GM18873 (cell line): ENCODE data around the gene TMC5.
"Not testable (repeated sequence)": the region's sequence is repeated elsewhere in the genome, so short reads cannot be mapped to it uniquely, and the experiment has no call there.

Source experiments
- ATAC-seq: cut with Tn5 transposase; IDR thresholded peaks from one replicate; pipeline ENCODE4 v1.9.1; 2021; ENCODE audit warnings: mild to moderate bottlenecking, moderate library complexity, moderate number of reproducible peaks; ENCODE audit not compliant: unreplicated experiment, low FRiP score

The TMC5 gene

GRCh38 chr16:19524616-19525384, 107.1 kb downstream of the TMC5 start:
- no peak for ATAC-seq

- no peak for ATAC-seq
Observed at GRCh38 chr16:19525385-19525723, 107.7 kb downstream of the TMC5 start.

GRCh38 chr16:19527161-19527560, 109.5 kb downstream of the TMC5 start:
- no peak for ATAC-seq

GRCh38 chr16:19528666-19529065, 111.0 kb downstream of the TMC5 start:
- ATAC-seq: no peak

GRCh38 chr16:19532601-19533000, 114.9 kb downstream of the TMC5 start:
- no peak for ATAC-seq

- ATAC-seq: no peak
Observed at GRCh38 chr16:19540241-19540970, 122.7 kb downstream of the TMC5 start.

GRCh38 chr16:19542138-19542821, 124.6 kb downstream of the TMC5 start:
- ATAC-seq: no peak

GRCh38 chr16:19543278-19543996, 125.8 kb downstream of the TMC5 start:
- not testable (repeated sequence) for ATAC-seq

GRCh38 chr16:19548144-19548543, 130.5 kb downstream of the TMC5 start:
- no peak for ATAC-seq
